GM21825 (cell line): Measurements from ENCODE around the gene TBC1D1.

ENCODE experiments used
- ATAC-seq: cut with Tn5 transposase; IDR thresholded peaks from one replicate; pipeline ENCODE4 v1.9.1; 2021; ENCODE audit warnings: mild to moderate bottlenecking, moderate library complexity; ENCODE audit not compliant: unreplicated experiment

Gene TBC1D1

GRCh38 chr4:38140643-38141203, 249.8 kb downstream of the TBC1D1 start:
- no peak for ATAC-seq

GRCh38 chr4:38141808-38142500, 251.1 kb downstream of the TBC1D1 start:
- ATAC-seq, result no peak

GRCh38 chr4:38144031-38144430, 253.1 kb downstream of the TBC1D1 start:
- ATAC-seq, result no peak

- no peak for ATAC-seq
Observed at GRCh38 chr4:38145033-38145678, 254.3 kb downstream of the TBC1D1 start.

- no peak for ATAC-seq
Observed at GRCh38 chr4:38145741-38146140, 254.9 kb downstream of the TBC1D1 start.

GRCh38 chr4:38146383-38146782, 255.5 kb downstream of the TBC1D1 start:
- ATAC-seq, result no peak

GRCh38 chr4:38149472-38149996, 258.6 kb downstream of the TBC1D1 start:
- ATAC-seq, result no peak

- ATAC-seq, result no peak
Observed at GRCh38 chr4:38149997-38150671, 259.2 kb downstream of the TBC1D1 start.

- no peak for ATAC-seq
Observed at GRCh38 chr4:38150766-38151165, 259.9 kb downstream of the TBC1D1 start.

GRCh38 chr4:38151873-38152272, 261.0 kb downstream of the TBC1D1 start:
- no peak for ATAC-seq

- ATAC-seq, result no peak
Observed at GRCh38 chr4:38152305-38152704, 261.4 kb downstream of the TBC1D1 start.

GRCh38 chr4:38152721-38153386, 262.0 kb downstream of the TBC1D1 start:
- no peak for ATAC-seq

GRCh38 chr4:38153387-38153760, 262.5 kb downstream of the TBC1D1 start:
- no peak for ATAC-seq

GRCh38 chr4:38154252-38154651, 263.4 kb downstream of the TBC1D1 start:
- ATAC-seq, result no peak

- no peak for ATAC-seq
Observed at GRCh38 chr4:38154681-38155588, 264.1 kb downstream of the TBC1D1 start.

GRCh38 chr4:38155589-38156294, 264.9 kb downstream of the TBC1D1 start:
- ATAC-seq, result no peak

- no peak for ATAC-seq
Observed at GRCh38 chr4:38157592-38157991, 266.7 kb downstream of the TBC1D1 start.

- peak; percentile 93 for ATAC-seq
Observed at GRCh38 chr4:38160487-38161207, 269.8 kb downstream of the TBC1D1 start.
